Mesenchymal stem cell (in vitro differentiated cells and primary cell): ENCODE data around the gene RGSL1.

Source experiments
- DNase-seq: peaks from one replicate; pipeline ENCODE4 v3.0.0-alpha.2; 2013
- H2AFZ ChIP-seq: one replicate; pipeline ENCODE4 v1.6.1; 2013; ENCODE audit warnings: low read depth, mild to moderate bottlenecking, control low read depth, inconsistent platforms, low read length, moderate library complexity
- H2AK5ac ChIP-seq: 2 replicates; pipeline ENCODE4 v1.6.1; 2013; ENCODE audit warnings: low read length, moderate library complexity, mild to moderate bottlenecking, inconsistent platforms; ENCODE audit not compliant: severe bottlenecking
- H2BK120ac ChIP-seq: one replicate; pipeline ENCODE4 v1.6.1; 2013; ENCODE audit warnings: low read depth, mild to moderate bottlenecking, inconsistent platforms, low read length, moderate library complexity
- H2BK12ac ChIP-seq, 2 experiments: one replicate each; pipeline ENCODE4 v1.6.1; 2013; ENCODE audit warnings: inconsistent platforms in 2 of 2, low read length in 2 of 2, mild to moderate bottlenecking in 2 of 2, moderate library complexity in 2 of 2, control low read depth in 1 of 2
- H2BK15ac ChIP-seq: one replicate; pipeline ENCODE4 v1.6.1; 2013; ENCODE audit warnings: mild to moderate bottlenecking, low read depth, inconsistent platforms; ENCODE audit not compliant: poor library complexity, severe bottlenecking
- H2BK5ac ChIP-seq: 2 replicates; pipeline ENCODE4 v1.6.1; 2013; ENCODE audit warnings: low read depth, mild to moderate bottlenecking, low read length, control low read depth, inconsistent platforms; ENCODE audit not compliant: poor library complexity, severe bottlenecking
- H3K14ac ChIP-seq, 2 experiments: one replicate each; pipeline ENCODE4 v1.6.1; 2013; ENCODE audit warnings: inconsistent platforms in 2 of 2, low read length in 2 of 2, control low read depth in 1 of 2, mild to moderate bottlenecking in 1 of 2, moderate library complexity in 1 of 2
- H3K18ac ChIP-seq, 2 experiments: one replicate each; pipeline ENCODE4 v1.6.1; 2013; ENCODE audit warnings: inconsistent platforms in 2 of 2, low read length in 2 of 2, control low read depth in 1 of 2, low read depth in 1 of 2, mild to moderate bottlenecking in 1 of 2
- H3K23ac ChIP-seq, 2 experiments: one replicate each; pipeline ENCODE4 v1.6.1; 2013; ENCODE audit warnings: inconsistent platforms in 2 of 2, low read length in 2 of 2, mild to moderate bottlenecking in 2 of 2, moderate library complexity in 2 of 2, control low read depth in 1 of 2
- H3K27ac ChIP-seq: 2 replicates; pipeline ENCODE4 v1.5.1; 2013; ENCODE audit warnings: mild to moderate bottlenecking, moderate library complexity, low read length, control low read depth, inconsistent platforms; ENCODE audit not compliant: poor library complexity, severe bottlenecking
- H3K27me3 ChIP-seq, 2 experiments: 2 replicates each; pipeline versions ENCODE4 v1.6.1 to v1.7.0; 2013; ENCODE audit warnings: low read length in 2 of 2, mild to moderate bottlenecking in 2 of 2, moderate library complexity in 2 of 2, control low read depth in 1 of 2, inconsistent platforms in 1 of 2; ENCODE audit not compliant: control insufficient read depth in 1 of 2, insufficient read depth in 1 of 2
- H3K36me3 ChIP-seq, 2 experiments: 2 replicates each; pipeline versions ENCODE4 v1.6.1 to v1.7.0; 2013; ENCODE audit warnings: low read length in 2 of 2, control low read depth in 1 of 2, inconsistent platforms in 1 of 2, low read depth in 1 of 2, mild to moderate bottlenecking in 1 of 2; ENCODE audit not compliant: insufficient read depth in 2 of 2, control insufficient read depth in 1 of 2
- H3K4ac ChIP-seq, 2 experiments: one replicate each; pipeline ENCODE4 v1.6.1; 2013; ENCODE audit warnings: inconsistent platforms in 2 of 2, low read length in 2 of 2, mild to moderate bottlenecking in 2 of 2, moderate library complexity in 2 of 2, control low read depth in 1 of 2, low read depth in 1 of 2
- H3K4me1 ChIP-seq: 2 replicates; pipeline ENCODE4 v1.6.1; 2013; ENCODE audit warnings: low read depth, low read length, control low read depth; ENCODE audit not compliant: control insufficient read depth, insufficient read depth
- H3K4me2 ChIP-seq: 2 replicates; pipeline ENCODE4 v1.6.1; 2013; ENCODE audit warnings: low read length, mild to moderate bottlenecking, inconsistent platforms; ENCODE audit not compliant: poor library complexity, severe bottlenecking
- H3K4me3 ChIP-seq, 2 experiments: 2 replicates each; pipeline versions ENCODE4 v1.5.1 to v1.7.0; 2013; ENCODE audit warnings: low read length in 2 of 2, mild to moderate bottlenecking in 2 of 2, control low read depth in 1 of 2, low read depth in 1 of 2; ENCODE audit not compliant: insufficient read depth in 1 of 2
- H3K79me1 ChIP-seq: replicated peaks from 2 replicates; pipeline ENCODE4 v1.6.1; 2013; ENCODE audit warnings: mild to moderate bottlenecking, control low read depth, low read length, inconsistent platforms; ENCODE audit not compliant: poor library complexity, severe bottlenecking
- H3K9ac ChIP-seq: 2 replicates; pipeline ENCODE4 v1.7.0; 2013; ENCODE audit warnings: mild to moderate bottlenecking, low read length, moderate library complexity
- H3K9me3 ChIP-seq: 2 replicates; pipeline ENCODE4 v1.7.0; 2013; ENCODE audit warnings: mild to moderate bottlenecking, low read length; ENCODE audit not compliant: control insufficient read depth
- H4K8ac ChIP-seq: one replicate; pipeline ENCODE4 v1.6.1; 2013; ENCODE audit warnings: inconsistent platforms, mild to moderate bottlenecking, low read length, moderate library complexity
- H4K91ac ChIP-seq: one replicate; pipeline ENCODE4 v1.6.1; 2013; ENCODE audit warnings: mild to moderate bottlenecking, low read length, inconsistent platforms
- whole genome bisulfite sequencing: methylation state at CpG from one replicate; pipeline ENCODE4 v1.1.7; 2013; ENCODE audit warnings: mixed read lengths; 5-methylcytosine and 5-hydroxymethylcytosine counted together

Gene RGSL1

DNA sequence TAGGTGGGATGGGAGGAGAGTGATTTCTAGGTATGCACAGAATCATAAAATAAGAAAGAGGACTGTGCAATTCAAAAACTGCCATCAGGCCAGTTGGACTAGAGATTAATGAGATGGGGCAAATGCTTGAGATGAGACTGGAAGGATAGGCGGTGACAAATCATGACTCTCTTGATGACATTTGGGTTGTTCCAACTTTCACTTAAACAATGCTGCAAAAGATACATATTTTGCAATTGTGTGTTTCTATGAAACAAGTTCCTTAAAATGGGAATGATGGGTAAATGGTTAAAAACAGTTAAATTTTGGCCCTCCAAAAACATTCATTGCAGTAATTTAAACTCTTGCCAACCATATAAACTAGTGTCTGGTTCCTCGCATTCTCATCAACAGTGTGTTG, 84.0 kb downstream of the RGSL1 start:
- Histone ChIP-seq H4K8ac (no peak overlapping the region), H3K4me1 (no peaks in the 10 kb centered on the region), H3K36me3 (no peaks in the 10 kb centered on the region), H3K27ac (no peak overlapping the region), H3K9ac (no peak overlapping the region), H3K9me3 (no peaks in the 10 kb centered on the region), H2AK5ac (no peak overlapping the region), H3K79me1 (no peaks in the 10 kb centered on the region), H3K4me2 (no peak overlapping the region), H2AFZ (no peak overlapping the region), H3K4ac (no peak overlapping the region), H2BK12ac (no peak overlapping the region), H2BK120ac (no peak overlapping the region), H4K91ac (no peak overlapping the region), H3K18ac (no peak overlapping the region), H2BK15ac (no peak overlapping the region), H3K23ac (no peak overlapping the region), H3K27me3 (no peaks in the 10 kb centered on the region), H2BK5ac (no peak overlapping the region), H3K14ac (no peak overlapping the region), H3K4me3 (no peak overlapping the region)
- no CpG with 5 or more reads among the region's 2 CpGs for WGBS
- no peak for DNase-seq

DNA sequence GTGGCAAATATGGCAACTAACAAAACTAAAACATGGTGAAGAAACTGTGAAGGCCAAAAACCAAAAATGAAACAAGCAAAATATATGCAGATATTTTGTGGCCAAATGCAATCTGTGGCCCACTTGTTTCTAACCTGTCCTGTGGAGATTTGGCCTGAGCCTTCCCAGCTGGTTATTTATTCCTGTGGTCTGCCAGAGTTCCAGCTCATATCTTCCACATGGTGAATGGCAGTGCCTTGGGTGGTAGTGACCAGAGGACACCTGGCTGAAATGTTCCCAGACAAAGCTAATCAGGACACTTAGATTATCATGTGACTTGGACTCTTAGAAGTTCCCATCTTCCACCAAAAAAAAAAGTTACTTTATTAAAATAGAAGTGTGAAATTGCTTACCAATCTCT, 99.4 kb downstream of the RGSL1 start:
- H3K27me3 ChIP-seq = peaks cover 0 to 4% of the 10 kb centered on the region in 2 experiments
- peaks cover 8% of the 10 kb centered on the region for H3K9me3 ChIP-seq
- no peak overlapping the region for H3K18ac ChIP-seq
- H2BK5ac ChIP-seq = no peak overlapping the region
- no peaks in the 10 kb centered on the region for H3K36me3 ChIP-seq
- H2AFZ ChIP-seq = no peak overlapping the region
- H2AK5ac ChIP-seq = no peak overlapping the region
- no peaks in the 10 kb centered on the region for H3K4me1 ChIP-seq
- no peak overlapping the region for H3K23ac ChIP-seq
- no peak overlapping the region for H2BK15ac ChIP-seq
- H4K91ac ChIP-seq = no peak overlapping the region
- H3K4ac ChIP-seq = no peak overlapping the region
- no peaks in the 10 kb centered on the region for H3K79me1 ChIP-seq
- no peak overlapping the region for H3K14ac ChIP-seq
- no peak overlapping the region for H4K8ac ChIP-seq
- H3K27ac ChIP-seq = no peak overlapping the region
- H2BK12ac ChIP-seq = no peak overlapping the region
- H2BK120ac ChIP-seq = no peak overlapping the region
- no peak for DNase-seq
- no peak overlapping the region for H3K4me2 ChIP-seq
- H3K9ac ChIP-seq = no peak overlapping the region
- H3K4me3 ChIP-seq = no peak overlapping the region

DNA sequence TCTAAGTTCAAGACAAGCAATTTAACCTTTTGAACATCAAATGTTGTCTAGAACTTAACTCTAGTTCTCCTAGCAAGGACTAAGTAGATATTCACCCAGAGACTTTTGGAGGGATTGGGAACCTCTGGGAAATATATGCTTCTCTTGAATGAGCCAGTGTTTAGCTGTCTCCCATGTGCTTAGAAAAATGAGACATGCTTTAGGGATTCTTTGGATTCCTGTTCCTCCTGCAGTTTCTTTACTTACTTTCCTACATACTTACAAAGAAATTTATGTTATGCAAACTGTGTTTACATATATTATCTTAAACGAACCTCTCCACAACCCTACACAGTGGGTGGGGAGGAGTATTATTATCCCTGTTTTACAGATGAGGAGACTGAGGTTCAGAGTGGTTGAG, 99.9 kb downstream of the RGSL1 start:
- Histone ChIP-seq H2BK15ac (no peak overlapping the region), H3K79me1 (no peaks in the 10 kb centered on the region), H3K23ac (no peak overlapping the region), H4K91ac (no peak overlapping the region), H3K4me1 (no peaks in the 10 kb centered on the region), H3K14ac (no peak overlapping the region), H3K27ac (no peak overlapping the region), H3K4me3 (no peak overlapping the region), H2BK12ac (no peak overlapping the region), H3K4ac (no peak overlapping the region), H3K4me2 (no peak overlapping the region), H2AK5ac (no peak overlapping the region), H4K8ac (no peak overlapping the region), H3K9me3 (peaks cover 8% of the 10 kb centered on the region), H2BK120ac (no peak overlapping the region), H3K9ac (no peak overlapping the region), H3K27me3 (peaks cover 0 to 4% of the 10 kb centered on the region in 2 experiments), H3K18ac (no peak overlapping the region), H2AFZ (no peak overlapping the region), H3K36me3 (no peaks in the 10 kb centered on the region), H2BK5ac (no peak overlapping the region)
- DNase-seq = no peak
- WGBS = no CpG with 5 or more reads among the region's 1 CpG

DNA sequence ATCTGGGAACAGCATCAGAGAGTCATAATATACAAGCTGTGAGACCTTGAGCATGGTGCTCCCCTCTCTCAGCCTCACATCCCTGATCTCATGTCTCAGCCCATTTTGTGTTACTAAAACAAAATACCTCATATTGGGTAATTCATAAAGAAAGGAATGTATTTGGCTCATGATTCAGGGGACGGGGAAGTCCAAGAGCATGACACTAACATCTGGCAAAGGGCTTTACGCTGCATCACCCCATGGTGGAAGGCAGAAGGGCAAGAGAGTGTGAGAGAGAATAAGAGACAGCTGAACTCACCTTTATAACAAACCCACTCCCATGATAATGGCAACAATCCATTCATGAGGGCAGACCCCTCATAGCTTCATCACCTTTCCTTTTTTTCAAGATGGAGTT, 102.6 kb downstream of the RGSL1 start:
- Histone ChIP-seq H4K91ac (no peak overlapping the region), H3K4ac (no peak overlapping the region), H3K18ac (no peak overlapping the region), H3K4me2 (no peak overlapping the region), H3K4me1 (no peaks in the 10 kb centered on the region), H2BK15ac (no peak overlapping the region), H3K9ac (no peak overlapping the region), H3K27me3 (peaks cover 0 to 4% of the 10 kb centered on the region in 2 experiments), H3K4me3 (no peak overlapping the region), H3K23ac (no peak overlapping the region), H2BK12ac (no peak overlapping the region), H2AFZ (no peak overlapping the region), H2BK120ac (no peak overlapping the region), H3K9me3 (peaks cover 8% of the 10 kb centered on the region), H3K14ac (no peak overlapping the region), H3K27ac (no peak overlapping the region), H4K8ac (no peak overlapping the region), H3K36me3 (no peaks in the 10 kb centered on the region), H2AK5ac (no peak overlapping the region), H3K79me1 (no peaks in the 10 kb centered on the region), H2BK5ac (no peak overlapping the region)
- DNase-seq = no peak
- 69% methylated on average over 2 of the region's 2 CpGs for WGBS
